HG03280 (cell line): Measurements from ENCODE around the gene CCDC33.
"Not testable (repeated sequence)": the region's sequence is repeated elsewhere in the genome, so short reads cannot be mapped to it uniquely, and the experiment has no call there.

Source experiments
- ATAC-seq: cut with Tn5 transposase; IDR thresholded peaks from one replicate; pipeline ENCODE4 v1.9.1; 2021; ENCODE audit warnings: mild to moderate bottlenecking, moderate library complexity; ENCODE audit not compliant: unreplicated experiment

Gene CCDC33

GRCh38 chr15:74356050-74356449, 119.9 kb downstream of the CCDC33 start:
- not testable (repeated sequence) for ATAC-seq

DNA sequence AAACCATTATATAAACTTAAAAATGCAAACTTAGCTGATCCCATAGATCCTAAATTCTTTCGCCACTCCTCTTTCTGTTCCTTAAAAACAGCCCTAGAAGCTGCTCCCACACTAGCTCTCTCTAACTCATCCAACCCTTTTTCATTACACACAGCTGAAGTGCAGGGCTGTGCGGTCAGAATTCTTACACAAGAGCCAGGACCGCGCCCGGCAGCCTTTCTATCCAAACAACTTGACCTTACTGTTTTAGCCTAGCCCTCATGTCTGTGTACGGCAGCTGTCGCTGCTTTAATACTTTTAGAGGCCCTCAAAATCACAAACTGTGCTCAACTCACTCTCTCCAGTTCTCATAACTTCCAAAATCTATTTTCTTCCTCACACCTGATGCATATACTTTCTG, 121.4 kb downstream of the CCDC33 start:
- ATAC-seq = not testable (repeated sequence)

DNA sequence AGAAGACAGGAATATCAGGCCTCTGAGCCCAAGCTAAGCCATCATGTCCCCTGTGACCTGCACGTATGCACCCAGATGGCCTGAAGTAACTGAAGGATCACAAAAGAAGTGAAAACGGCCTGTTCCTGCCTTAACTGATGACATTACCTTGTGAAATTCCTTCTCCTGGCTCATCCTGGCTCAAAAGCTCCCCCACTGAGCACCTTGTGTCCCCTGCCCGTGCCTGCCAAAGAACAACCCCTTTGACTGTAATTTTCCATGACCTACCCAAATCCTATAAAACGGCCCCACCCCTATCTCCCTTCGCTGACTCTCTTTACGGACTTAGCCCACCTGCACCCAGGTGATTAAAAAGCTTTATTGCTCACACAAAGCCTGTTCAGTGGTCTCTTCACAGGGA, 123.2 kb downstream of the CCDC33 start:
- not testable (repeated sequence) for ATAC-seq

DNA sequence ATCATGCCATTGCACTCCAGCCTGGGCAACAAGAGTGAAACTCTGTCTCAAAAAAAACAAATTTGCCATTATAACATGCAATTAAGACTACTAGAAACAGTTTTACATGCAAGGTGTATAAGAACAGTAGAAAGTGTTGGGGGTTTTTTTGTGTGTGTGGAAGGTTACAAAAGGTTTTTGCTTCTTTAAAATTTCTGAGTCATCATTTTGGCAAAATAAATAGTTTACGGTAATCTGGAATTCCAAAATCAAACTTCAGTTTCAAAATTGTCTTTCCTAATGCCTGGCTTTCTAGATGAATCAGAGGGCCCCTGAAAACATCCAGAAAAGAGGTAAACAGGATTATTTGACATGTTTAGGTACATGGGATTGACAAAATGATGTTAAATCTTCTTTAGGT, 124.7 kb downstream of the CCDC33 start:
- not testable (repeated sequence) for ATAC-seq

GRCh38 chr15:74362482-74362881, 126.4 kb downstream of the CCDC33 start:
- ATAC-seq = no peak

DNA sequence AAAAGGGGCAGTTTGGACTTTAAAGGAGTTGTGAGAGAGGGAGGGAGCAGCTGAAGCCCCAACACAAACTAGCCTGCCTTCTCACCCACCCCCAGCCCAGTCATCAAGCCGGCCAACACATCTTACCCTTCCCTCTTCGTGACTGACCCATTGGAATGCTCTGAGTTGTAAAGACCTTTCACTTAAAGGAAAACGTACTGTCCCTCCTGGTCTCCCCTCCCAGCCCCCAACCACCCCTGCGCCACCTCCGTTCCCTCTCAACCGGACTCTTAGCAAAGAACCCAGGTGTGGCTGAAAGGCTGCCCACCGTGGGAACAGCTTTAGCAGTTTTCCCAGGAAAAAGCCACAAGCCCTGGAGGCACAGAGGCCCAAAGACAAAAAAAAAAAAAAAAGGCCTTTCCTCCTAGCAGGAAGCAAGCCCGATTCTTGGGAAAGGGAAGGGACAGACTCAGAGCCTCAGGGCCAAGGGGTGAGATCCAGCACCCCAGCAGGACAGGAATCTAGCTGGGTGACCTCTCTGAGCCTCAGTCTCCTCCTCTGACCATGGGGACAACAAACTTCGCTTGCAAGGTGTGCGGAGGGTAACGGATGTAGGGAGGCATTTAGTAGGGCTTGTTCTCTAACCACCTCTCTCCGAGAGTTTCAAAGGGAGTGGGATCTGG, 128.9 kb downstream of the CCDC33 start:
- no peak for ATAC-seq

DNA sequence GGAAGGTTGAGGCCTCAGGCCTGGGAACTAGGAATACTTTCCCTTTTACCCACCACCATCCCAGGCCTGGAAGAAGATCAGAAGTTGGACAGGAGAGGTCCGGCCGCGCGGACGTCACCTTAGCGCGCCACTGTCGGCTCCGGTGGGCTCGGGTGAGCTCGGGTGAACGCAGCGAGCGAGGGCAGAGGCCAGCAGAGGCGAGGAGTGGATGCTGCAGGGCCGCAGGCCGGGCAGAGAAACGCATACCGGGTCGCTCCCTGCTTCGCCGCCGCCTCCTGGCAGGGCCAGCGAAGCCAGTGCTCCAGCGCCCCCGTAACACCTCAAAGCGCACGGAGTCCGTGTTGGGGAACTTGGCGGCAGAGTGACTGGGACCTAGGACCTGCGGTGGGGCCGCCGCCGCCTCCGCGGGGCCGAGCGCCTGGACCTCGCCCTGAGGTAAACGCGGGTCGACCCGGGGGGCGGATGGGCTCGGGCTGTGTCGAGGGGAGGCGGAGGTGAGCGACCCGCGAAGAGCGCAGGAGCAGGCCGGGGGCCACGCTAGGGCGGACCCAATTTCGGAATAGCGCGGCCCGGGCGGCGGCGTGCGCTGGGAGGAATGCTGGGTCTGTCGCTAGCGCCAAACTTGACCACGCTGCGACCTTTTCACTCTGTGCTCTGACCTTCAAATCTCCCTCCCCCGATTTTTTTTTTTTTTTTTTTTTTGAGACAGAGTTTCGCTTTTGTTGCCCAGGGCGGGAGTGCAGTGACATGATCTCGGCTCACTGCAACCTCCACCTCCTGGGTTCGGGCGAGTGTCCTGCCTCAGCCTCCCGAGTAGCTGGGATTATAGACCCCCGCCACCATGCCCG, 129.7 kb downstream of the CCDC33 start:
- ATAC-seq = no peak

DNA sequence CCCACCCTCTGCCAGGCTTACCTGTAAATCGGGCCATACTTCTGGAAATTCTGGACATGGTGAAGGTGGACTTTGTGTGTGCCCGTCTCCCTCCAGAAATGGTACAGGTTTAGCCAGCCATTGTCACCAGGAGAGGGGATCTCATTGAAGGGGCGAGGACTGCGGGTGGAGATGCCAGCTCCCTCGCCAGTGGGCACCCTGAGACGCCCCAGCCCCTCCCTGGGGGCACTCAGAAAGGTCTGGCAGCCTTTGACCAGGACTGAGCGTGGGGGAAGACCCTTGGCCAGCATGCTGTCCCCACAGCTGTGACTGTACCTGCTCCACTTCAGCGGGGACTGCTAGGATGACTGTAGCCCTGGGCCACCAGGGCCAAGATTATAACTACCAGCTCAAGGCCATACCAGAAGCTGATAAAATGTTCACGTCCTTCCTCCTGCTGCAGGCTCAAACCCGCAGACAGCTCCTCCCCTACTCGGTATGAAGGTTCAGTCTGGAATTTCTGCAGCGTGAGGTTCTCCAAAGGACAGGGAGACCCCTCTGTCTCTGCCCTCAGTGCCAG, 131.2 kb downstream of the CCDC33 start, which contains the start of gene CYP11A1:
Gene CYP11A1 (minus strand): TSS at position 351 of the 559 bp plus-strand sequence. CDS start 61 bp downstream, at position 290.
- no peak for ATAC-seq

- ATAC-seq = no peak
Measured at GRCh38 chr15:74368121-74368520, 132.0 kb downstream of the CCDC33 start.

GRCh38 chr15:74369084-74369745, 133.1 kb downstream of the CCDC33 start:
- no peak for ATAC-seq

DNA sequence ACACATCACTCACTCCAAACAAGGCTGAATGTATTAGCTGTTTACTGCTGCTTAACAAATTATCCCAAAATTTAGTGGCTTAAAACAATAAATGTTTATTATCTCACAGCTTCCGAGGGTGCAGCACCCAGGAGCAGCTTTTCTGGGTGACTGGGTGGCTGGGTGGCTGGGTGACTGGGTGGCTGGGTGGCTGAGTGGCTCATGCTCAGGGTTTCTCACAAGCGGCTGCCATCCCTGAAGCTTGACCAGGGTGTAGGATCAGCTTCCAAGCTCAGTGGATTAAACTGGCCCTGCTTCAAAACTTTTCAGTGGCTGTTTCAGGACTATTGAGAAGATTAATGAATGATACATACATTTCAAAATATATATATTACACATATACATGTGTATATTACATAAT, 133.6 kb downstream of the CCDC33 start:
- ATAC-seq = no peak

DNA sequence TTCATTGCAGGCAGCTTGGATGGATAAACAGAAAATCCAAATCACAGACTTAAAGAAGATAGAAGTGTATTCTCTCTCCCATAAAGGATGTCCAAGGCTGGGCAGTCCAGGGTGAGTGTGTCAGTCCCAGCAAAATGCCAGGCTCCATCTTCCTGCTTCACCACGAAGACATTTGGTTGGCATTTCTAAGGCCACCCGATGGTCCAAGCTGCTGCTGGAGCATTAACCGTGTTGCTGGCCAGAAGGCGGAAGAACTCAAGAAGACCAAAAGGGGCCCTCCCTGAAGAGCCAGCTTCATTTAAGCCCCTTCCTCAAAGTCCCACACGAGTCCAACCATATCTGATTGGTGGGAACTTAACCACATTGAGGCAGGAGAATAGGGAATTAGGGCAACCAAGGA, 134.3 kb downstream of the CCDC33 start:
- ATAC-seq = no peak

GRCh38 chr15:74373056-74373650, 137.0 kb downstream of the CCDC33 start:
- ATAC-seq = no peak

DNA sequence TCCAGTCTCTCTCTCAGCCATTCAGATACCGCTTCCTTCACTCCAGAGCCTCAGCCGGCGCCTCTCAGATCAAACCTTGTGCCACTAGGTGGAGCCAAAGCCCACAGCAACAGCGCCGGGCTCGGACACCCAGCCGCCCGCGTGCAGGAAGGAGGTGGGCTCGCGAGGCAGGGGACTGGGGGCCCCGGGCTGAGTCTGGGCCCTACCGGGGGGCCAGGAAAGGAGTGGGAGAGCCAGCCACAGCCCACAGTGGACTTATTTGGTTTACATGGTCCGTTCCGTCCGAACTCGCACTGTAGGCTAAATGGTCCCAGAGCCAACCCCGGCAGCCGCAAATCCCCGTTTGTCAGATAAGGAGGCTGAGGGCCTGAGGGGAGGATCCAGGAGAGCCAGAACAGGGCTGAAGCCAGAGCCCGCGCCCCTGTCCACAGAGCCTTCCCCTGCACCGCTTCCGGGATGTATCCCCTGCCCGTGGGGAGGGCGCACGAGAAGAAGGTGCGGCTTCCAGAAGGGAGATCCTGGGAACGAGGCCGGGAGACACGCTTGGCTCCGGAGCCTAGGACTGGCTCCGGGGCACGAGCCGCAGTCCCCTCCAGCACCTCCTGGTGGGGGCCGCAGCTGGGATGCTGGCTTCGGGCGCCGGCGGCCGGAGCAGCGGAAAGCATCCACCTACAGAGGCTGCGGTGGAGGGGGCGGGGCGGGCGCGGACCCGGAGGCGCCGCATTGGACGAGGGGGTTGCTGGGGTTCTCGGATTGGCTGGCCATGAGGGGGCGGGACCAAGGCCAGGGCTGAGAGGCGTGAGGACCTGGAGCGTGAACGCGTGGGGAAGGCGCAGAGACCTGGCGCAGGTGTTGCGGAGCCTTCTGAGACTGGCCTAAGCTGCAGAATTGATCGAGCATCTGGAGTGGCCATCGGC, 137.9 kb downstream of the CCDC33 start:
- peak; percentile 82 for ATAC-seq

GRCh38 chr15:74374648-74375302, 138.6 kb downstream of the CCDC33 start:
- ATAC-seq = no peak

DNA sequence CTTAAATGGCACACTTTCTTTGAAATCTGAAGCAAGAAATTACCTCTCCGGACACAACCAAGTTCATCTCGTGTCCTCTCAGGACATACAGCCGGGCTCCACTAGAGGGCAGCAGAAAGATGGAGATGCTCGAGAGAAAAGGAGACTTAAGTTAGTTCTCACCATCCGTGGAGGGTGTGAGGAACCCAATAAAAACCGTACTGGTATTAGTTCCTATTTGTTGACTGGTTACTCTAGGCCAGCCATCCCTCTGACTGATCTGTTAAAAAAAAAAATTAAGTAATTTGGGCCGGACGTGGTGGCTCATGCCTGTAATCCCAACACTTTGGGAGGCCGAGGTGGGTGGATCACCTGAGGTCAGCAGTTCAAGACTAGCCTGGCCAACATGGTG, 139.2 kb downstream of the CCDC33 start:
- no peak for ATAC-seq

GRCh38 chr15:74376226-74376625, 140.1 kb downstream of the CCDC33 start:
- no peak for ATAC-seq

DNA sequence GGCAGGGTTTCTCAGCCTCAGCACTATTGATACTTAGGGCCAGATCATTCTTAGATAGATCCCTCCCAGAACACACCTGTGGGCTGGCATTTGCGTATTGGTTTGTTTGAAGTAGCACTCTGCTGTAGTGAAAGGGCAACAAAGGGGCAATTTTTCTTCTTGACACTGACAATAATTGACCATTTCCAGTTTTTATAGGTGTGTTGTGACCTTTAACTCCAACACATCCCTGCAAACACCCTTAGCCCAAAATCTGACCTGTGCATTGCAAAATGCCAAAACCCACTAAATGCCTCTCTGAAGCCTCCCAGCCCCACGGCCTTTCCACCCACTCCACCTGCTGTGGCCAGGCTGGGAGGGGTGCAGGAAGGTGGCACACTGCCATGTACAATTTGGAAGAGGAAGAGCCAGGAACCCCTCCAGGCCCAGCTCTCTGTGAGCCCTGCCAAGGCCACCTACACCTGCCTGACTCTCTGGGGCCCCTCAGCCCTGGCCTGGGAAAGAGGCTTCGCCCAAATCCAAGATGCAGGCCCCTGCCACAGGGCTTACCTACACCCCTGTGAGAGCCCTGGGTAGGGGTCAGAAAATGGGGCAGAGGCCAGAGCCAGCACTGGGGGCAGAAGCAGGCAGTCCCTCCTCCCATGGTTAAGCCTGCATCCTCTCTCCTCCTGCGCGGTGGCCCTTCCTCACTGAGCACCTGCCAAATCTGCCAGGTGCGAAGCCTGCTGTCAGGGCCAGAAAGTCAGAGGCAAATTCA, 140.9 kb downstream of the CCDC33 start:
- ATAC-seq = no peak
